GM21367 (cell line): Measurements from ENCODE around the gene CCDC154.

Experiments
- ATAC-seq: cut with Tn5 transposase; IDR thresholded peaks from one replicate; pipeline ENCODE4 v1.9.1; 2021; ENCODE audit not compliant: unreplicated experiment

CCDC154 gene

GRCh38 chr16:1397779-1398178 lies 46.6 kb downstream of the CCDC154 start:
- no peak for ATAC-seq

- no peak for ATAC-seq
These were observed 48.8 kb downstream of the CCDC154 start for GRCh38 chr16:1395444-1396031.

GRCh38 chr16:1394367-1394951 lies 49.9 kb downstream of the CCDC154 start:
- no peak for ATAC-seq

GRCh38 chr16:1393613-1394176 lies 50.7 kb downstream of the CCDC154 start:
- ATAC-seq = no peak

GRCh38 chr16:1392826-1393225 lies 51.5 kb downstream of the CCDC154 start:
- no peak for ATAC-seq

- no peak for ATAC-seq
These were observed 54.0 kb downstream of the CCDC154 start for GRCh38 chr16:1390239-1390779.

- ATAC-seq = no peak
These were observed 54.6 kb downstream of the CCDC154 start for GRCh38 chr16:1389762-1390161.

- ATAC-seq = no peak
These were observed 57.0 kb downstream of the CCDC154 start for GRCh38 chr16:1387331-1387730.

- ATAC-seq = no peak
These were observed 59.1 kb downstream of the CCDC154 start for GRCh38 chr16:1385232-1385631.
